Medulla oblongata (tissue), 1 donor: Measurements from ENCODE around the gene MCTP1.
"Not testable (repeated sequence)": the region's sequence is repeated elsewhere in the genome, so short reads cannot be mapped to it uniquely, and the experiment has no call there.

Source experiments
- DNase-seq: peaks from one replicate; pipeline ENCODE4 v3.0.0-alpha.2; 2015; ENCODE audit errors: extremely low spot score

MCTP1 gene

DNA sequence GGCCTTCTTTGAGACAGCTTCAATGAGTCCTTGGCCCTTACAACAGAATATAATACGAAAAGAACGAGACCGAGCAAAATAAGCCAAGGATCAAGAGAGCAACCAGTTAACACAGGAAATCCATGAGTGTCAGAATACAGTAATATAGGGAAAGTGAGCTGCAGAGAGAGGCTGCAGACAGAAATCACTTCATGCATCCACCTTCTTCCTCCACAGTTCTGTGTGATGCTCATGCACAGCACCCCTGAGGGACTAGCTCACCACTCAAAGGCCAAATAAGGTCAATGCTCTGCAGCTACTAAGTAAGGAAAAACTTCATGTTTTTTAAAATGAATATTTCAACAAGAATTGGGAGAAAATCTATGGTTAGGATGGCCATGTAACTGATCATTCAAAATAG, 257.1 kb downstream of the MCTP1 start:
- no peak for DNase-seq

DNA sequence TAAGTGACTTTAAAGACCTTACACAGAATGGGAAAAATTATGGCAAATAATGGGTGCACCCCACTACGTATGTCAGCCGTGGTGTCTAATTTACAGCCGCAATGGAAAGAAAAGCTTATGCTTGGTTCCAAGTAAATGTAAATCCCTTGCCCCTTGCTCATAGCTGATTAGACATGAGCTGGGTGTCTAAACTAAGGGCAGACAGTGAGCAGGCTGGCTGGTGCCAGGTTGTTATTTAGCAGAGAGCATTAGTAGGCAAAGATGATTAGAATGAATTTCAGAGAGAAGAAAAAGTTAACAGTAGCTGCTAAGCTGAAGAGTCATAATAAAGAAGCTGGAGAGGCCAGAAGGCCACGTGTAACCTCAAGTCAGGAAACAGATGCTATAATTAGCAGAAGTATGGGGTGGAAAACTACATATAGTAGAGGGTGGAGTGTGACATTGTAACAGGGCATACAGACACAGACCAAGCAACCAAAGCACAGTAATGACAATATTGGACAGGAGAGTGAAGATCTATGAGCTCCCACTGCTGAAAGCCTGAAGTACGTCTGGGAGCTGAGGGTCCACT, 257.7 kb downstream of the MCTP1 start:
- DNase-seq, result no peak

GRCh38 chr5:95026718-95027117, 258.2 kb downstream of the MCTP1 start:
- no peak for DNase-seq

GRCh38 chr5:95022967-95023695, 261.8 kb downstream of the MCTP1 start:
- DNase-seq, result no peak

GRCh38 chr5:95020345-95020744, 264.5 kb downstream of the MCTP1 start:
- DNase-seq, result no peak

DNA sequence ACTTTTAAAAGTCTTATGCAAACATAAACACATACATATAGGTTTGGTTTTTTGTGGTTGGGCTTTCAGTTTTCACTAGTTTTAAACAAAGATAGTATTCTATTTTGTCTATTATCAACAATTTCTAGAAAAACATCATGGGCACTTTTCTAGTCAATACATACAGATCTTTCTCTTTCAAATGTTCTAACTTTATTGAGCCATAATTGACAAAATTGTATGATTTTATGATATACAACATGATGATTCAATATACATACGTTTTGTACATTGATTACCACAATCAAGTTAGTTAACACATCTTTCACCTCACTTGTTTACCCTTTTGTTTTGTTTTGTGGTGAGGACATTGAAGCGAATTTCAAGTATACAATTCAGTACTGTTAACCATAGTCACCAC, 265.9 kb downstream of the MCTP1 start:
- DNase-seq, result no peak

DNA sequence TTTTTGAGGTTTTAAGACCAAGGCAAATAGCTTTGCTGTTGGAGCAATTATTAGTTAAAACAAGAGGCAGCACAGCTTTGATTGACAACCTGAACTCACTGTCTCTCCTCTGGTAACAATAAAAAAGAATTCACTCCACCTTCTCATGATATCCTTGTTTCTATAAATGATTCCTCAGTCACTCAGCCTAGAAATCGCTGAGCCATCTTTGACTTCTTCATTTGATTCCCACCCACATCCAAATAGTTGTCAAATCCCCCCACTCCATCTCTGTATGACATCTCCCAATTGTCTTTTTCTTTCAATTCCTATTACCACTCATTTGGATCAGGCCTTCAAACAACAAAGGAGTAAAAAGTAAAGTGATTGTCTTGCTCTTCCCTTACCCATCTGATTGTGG, 266.4 kb downstream of the MCTP1 start:
- DNase-seq, result no peak

GRCh38 chr5:95009812-95010211, 275.1 kb downstream of the MCTP1 start:
- no peak for DNase-seq

- no peak for DNase-seq
These were observed 276.8 kb downstream of the MCTP1 start for GRCh38 chr5:95007921-95008597.

GRCh38 chr5:95005811-95006210, 279.1 kb downstream of the MCTP1 start:
- DNase-seq, result no peak

DNA sequence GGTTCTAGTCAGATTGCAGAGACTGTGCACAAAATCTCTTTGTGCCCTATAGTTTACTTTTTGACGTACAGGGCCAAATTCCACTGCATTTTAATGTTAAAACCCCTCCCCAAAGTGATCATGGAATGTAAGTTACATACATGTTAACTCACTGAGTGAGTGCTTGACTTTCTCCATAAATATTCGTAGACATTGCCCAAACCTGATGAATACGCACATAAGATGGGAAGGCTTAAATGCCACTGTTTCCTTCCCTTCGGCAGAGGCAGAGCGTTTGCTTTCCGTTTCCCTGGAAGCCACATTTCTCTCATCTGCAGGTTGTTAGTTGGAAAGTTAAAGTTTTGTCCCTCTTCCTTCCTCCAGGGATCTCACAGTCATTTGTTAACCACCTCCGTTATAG, 286.2 kb downstream of the MCTP1 start:
- no peak for DNase-seq

GRCh38 chr5:94994537-94994936, 290.4 kb downstream of the MCTP1 start:
- not testable (repeated sequence) for DNase-seq

DNA sequence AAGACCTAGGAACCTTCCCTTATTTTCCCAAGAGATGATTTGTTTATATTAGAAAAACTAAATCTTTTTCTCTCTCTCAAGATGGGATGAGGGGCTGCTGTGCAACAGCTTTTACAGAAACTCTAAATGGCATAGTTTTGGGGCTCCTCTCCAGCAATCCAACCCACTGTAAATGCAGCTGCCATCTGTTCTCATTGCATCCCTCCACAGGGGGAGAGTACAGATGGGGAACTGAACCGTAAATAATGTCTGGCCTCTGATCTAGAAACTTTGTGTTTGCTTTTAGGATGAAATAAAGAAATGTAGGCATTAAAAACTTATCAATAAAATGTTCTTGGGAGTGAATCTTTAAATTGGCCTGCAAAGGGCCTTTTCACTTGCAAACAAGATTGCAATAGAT, 291.4 kb downstream of the MCTP1 start:
- DNase-seq, result no peak

DNA sequence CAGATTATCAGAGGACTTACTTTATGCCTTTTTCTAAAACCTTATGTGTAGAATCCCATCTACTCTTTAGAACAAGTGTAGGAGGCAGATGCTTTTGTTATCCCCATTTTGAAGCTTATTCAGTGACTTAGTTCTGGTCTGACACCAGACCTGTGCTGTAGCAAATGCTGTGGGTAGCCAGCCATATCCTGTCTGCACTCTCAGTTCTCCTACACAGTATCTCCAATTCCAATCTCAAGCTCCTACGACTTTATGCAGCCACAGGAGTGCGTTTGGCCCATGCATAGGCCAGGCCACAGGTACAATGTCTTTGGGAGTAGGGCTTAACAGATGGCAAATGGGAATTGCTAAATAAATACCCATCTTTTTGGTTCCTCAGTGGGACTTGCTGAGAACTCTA, 292.6 kb downstream of the MCTP1 start:
- DNase-seq, result no peak

DNA sequence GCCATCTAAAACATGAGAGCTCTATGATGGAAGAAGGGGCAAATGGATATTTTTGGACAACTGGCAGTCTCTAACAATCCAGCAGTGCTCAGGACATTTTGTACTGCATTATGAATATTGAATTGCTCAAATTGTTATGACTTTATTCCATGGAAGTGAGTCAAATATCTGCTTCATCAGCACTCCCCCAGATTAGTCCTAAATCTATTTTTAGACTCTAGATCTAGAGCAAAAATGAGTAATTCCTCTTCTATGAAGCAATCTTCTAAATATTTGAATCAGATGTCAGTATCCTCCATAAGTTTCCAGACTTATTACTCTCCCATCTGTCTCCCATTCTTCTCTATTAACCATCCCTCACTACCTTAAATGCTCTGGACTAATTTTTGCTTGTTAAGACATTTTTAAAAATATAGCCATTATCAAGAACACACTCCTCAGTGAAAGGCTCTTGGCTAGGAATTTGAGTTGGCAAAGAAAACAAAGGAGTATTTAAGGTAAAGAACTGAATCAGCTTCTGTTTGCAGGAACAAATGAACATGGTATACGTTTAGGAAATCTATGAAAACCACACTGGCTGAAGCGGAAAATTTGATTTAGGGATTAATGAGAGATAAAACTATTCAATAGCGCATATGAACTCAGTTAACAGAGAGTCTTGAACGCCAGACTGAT, 300.9 kb downstream of the MCTP1 start:
- DNase-seq, result no peak

DNA sequence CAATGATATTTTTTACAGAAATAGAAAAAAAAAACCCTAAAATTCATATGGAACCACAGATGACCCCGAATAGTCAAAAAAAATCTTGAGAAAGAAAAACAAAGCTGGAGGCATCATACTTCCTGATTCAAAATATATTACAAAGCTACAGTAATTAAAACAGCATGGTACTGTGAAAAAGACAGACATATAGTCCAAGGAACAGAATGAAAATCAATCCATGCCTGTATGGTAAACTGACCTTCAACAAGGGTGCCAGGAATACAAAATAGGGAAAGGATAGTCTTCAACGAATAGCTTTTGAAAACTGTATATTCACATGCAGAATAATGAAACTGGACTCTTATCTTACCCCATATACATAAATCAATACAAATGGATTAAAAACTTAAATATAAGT, 307.5 kb downstream of the MCTP1 start:
- DNase-seq, result no peak

DNA sequence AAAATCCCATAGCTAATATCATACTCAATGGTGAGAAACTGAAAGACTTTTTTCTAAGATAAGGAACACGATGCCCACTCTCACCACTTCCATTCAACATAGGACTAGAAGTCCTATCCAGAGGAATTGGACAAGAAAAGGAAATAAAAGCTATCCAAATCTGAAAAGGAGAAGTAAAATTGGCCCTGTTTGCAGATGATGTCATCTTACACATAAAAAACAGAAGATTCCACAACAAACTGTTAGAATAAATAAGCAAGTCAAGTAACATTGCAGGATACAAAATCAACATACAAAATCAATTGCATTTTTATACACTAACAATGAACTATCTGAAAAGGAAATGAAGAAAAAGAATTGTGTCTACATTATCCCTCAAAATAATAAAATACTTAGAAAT, 308.0 kb downstream of the MCTP1 start:
- DNase-seq, result no peak

- DNase-seq, result no peak
These were observed 312.6 kb downstream of the MCTP1 start for GRCh38 chr5:94972268-94972667.

DNA sequence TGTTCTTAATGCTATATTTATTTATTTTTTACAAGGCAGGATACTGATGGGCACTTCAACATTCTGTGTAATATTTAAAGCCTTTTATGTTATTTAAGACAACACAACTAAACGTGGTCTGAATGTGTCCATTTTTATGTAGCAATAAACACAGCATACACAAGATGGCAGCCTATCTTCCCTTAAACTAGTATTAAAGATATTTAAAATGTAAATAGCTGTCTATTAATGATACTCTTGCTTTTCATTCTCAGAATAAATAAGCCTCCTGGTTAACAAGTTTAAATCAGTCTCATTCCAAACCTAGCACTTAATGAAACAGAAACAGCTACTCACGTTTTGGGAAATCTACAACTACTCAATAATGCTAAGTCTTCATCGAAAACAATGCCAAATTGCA, 315.7 kb downstream of the MCTP1 start:
- DNase-seq, result no peak

- DNase-seq, result peak; percentile 81
These were observed 316.3 kb downstream of the MCTP1 start for GRCh38 chr5:94968507-94969095.

- DNase-seq, result no peak
These were observed 317.4 kb downstream of the MCTP1 start for GRCh38 chr5:94967525-94967924.

- DNase-seq, result not testable (repeated sequence)
These were observed 325.6 kb downstream of the MCTP1 start for GRCh38 chr5:94959279-94959678.
